ENCODE results near the gene TCF20. TPM values are rescaled to one million over a fixed set of nuclear protein-coding genes. Genes with fewer than 3 reads are reported as not detected.

Gene TCF20
- total RNA-seq, 1 donor from 2014 or later = 20.3 TPM

DNA sequence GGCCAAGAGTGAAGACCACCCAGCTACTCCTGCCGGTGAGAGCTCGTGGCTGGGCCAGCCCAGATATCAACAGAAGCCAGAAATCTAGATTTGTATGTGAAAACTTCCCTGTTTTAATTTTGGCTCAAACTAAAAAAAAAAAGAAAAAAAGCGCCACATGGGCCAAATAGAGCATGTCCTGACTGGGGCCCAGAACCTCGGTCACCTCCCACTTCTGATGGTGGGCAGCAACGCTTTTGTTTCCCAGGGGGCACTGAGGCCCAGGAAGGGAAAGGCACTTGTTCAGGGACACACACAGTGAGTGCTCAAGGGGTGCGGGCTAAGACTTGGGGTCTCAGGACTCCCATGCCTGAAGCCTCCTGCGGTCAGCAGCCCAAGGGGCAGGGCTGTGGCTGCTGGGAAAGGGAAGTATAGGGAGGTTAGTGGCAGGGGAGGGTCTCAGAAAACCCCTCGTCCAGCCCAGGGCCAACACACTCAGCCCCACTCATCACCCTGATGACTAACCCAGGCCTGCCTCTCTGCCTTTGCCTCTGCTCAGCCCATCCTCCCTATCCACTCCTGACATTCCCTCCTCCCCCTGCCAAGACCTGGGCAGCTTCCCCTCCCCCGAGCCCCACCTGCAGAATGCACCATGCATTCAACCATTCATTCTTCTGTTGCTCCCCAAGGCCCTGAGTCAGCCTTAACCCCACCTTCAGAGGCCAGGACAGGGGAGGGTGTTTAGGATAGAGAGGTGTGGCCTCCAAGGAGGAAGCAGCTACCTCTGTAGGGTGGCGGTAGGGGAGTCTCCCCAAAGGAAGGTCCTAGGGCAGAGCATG is 30.0 kb upstream of the TCF20 start:
- DNase-seq = peak; percentile 40

DNA sequence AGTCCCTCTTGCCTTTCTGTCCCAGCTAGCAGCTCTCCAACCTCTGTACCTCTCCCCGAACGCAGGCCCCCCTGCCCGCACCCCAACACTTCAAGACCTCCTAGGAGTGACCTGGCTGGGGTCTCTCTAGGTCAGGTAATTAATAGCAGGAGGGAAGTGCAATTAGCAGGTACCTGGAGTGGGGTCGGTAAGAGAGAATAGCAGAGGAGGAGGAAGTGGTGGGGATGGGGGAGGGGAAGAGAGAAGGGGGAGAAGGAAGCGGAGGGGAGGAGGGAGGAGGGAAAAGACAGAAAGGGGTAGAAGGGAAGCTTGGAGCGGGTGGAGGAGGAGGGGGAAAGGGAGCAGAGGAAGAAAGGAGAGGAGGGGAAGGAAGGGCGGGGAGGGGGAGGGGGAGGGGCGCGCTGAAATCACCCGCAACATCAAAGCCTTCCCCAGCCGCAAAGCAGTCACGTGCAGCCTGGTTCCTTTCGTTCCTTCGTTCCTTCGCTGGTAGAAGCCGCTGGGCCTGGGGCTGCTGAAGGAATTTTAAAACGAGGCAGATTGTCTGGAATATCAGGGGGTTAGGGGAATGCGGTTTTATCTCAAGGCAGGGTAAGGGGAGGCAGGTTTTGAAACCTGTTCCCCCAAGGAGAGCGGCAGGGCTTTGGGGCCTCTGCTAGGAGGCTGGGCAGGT is 29.3 kb upstream of the TCF20 start:
- DNase-seq = peak; percentile 37

DNA sequence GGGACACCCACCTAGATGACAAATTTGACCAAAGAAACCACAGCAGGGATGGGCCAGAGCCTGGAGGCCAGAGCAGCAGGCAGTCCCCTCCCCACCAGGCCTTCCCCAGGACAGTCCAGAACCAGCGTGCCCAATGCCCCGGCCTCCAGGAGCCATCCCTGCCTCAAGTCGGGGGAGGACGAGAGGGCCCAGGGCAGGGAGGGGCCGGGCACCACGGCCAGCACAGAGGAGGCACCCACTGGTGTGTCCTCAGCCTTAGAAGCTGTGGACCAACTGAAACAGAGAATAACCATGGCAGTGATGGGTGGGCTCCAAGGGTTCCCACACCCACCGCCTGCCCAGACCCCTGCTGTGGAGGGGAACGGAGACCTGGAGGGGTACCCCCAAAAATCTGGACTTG is 28.3 kb upstream of the TCF20 start:
- DNase-seq = no peak

DNA sequence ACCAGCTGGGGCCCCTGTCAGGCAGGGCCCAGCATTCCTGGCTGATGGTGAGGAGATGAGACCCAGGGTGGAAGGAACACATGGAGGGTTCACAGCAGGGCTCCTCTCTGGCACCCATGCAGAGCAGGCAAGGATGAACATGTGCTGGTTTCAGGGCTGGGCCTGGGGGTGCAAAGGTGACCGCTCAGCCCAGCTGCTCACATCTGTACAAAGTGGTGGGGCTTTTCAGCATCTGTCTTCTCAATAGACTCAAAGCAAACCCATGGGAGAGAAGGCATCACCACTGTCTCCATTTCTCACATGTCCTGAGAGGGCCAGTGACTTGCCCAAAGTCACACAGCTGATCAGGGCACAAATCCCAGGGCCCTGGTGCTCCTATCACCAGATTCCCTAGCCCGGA is 27.3 kb upstream of the TCF20 start:
- DNase-seq = no peak

DNA sequence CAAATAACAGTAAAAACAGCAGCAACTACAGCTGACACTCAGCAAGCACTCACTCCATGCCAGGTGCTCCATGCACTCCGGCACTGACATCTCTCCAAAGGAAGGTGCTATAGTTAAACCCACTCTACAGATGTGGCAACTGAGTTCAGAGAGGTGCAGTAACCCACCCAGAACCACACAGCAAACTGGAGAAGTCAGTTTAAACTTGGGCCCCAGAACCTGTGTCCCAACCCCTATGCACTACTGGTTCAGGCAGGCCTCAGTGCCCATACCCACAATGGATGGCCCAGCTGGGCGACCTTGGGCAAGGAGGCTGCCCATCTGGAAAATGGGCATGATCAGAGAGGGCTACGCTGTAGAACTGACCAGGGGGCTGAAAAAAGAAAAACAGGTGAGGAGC is 26.4 kb upstream of the TCF20 start:
- DNase-seq = no peak

DNA sequence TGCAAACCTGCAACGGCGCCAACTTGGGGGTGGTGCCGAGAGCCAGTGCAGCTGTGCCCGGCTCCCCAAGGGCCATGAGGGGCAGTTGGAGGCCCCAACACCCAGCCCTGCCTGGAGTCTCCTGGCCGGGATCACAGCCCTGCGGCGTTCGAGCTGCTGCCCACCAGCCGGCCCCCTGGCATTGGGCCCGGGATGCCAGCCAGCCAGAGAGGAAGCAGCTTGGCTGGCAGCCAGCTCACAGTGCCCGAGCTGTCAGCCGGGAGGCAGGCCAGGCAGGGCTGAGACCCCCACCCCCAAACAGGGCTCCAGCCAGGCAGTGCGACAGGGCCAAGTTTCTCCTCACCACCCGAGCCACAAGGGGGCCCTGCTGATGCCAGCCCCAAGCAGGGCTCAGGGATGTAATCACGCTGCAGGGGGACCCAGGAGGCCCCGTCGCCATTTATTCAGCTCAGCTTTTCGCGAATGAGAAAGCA is 26.0 kb upstream of the TCF20 start:
- peak; percentile 94 for DNase-seq

DNA sequence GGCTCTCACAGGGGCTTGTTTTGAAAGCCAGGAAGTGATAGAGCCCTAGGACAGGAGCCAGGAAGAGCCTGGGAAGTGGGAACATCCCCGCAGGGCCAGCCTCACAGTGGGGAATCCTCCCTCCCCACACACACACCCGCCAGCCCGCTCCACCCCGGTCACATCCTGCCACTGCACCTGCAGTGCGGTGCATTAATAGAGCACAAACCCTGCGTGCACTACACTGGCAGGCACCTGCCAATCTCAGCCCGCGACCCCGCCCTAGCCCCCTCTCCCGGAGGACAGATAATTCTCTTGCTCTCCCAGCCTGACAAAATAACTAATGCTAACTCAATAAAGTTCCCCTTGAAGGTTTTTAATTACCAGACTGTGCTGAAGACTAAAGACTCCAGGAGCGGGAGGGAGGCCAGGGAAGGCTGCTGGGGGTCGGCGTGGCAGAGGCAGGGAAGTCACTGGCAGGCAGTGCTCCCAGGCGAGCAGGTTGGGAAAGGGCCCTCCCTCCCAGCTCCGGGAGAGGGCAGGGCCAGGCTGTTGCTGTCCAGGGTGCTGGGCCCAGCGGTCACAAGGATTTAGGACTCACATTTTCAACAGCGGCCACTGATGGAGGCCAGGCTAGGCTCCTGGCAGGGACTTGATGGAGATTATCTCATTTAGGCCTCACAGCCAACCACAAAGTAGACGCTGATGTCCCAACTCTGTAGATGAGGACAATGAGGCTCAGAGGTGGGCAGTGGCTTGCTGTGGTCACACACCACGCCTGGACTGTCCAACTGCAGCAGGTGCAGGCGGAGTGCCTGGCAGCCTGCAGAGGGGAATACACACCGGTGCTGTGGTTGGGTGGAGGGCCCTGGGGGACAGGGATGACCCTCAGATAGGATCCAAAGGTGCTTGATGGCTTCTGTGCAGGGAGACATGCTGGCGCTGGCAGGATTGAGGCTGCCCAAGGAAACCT is 23.9 kb upstream of the TCF20 start:
- peak; percentile 82 for DNase-seq

DNA sequence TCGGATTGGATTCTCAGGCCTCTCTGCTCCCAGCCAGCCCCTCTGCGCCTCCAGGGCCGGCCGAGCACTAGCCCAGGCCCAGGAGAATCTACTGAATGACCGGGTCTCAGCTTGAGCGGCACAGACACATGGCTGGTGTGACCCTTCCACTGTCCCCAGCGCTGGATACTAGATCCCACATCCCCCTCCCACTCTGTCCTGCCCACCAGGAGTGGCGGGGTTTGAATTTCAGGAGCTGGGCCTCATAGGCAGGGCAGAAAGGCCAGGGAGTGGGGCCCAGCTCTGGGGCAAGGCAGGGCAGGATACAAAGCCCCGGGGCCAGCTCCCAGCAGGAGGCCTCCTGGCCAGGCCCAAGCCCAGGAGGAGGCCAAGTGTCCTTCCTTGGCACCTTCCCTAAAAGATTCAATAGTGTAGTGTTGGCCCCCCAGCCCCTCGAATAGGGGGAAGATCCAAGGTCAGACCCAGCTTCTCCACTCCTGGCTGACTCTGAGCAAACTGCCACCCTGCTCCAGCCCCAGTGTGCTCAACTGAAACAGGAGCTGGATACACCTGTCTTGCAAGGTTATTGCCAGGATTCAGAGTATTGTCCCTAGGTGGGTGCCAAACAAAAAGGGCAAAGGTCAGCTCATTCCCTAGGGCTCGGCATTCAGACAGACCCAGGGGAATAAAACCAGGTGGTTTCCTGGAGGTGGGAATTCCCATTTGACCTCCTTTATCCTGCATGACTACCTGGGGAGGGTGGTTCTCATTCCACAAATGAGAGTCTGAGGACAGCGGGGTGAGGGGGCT is 22.5 kb upstream of the TCF20 start:
- DNase-seq = no peak

DNA sequence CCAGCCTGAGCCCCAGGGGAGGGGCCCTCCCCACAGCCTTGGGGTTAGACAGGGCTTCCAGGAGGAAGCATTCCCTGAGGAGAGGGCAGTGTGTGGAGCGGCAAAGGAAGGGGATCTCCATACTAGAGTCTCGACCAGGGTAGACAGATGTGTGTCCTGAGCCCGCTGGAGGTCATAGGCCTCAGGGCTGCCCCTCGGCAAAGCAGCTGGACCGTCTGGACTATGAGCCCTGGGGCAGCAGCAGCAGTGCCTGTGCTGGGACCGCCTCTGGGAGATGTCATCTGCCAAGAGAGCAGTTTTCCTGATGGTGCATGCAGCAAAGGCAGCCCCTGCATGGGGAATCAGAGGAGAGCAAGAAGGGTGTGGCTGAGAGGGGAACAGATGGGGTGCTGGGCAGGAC is 20.8 kb upstream of the TCF20 start:
- no peak for DNase-seq

DNA sequence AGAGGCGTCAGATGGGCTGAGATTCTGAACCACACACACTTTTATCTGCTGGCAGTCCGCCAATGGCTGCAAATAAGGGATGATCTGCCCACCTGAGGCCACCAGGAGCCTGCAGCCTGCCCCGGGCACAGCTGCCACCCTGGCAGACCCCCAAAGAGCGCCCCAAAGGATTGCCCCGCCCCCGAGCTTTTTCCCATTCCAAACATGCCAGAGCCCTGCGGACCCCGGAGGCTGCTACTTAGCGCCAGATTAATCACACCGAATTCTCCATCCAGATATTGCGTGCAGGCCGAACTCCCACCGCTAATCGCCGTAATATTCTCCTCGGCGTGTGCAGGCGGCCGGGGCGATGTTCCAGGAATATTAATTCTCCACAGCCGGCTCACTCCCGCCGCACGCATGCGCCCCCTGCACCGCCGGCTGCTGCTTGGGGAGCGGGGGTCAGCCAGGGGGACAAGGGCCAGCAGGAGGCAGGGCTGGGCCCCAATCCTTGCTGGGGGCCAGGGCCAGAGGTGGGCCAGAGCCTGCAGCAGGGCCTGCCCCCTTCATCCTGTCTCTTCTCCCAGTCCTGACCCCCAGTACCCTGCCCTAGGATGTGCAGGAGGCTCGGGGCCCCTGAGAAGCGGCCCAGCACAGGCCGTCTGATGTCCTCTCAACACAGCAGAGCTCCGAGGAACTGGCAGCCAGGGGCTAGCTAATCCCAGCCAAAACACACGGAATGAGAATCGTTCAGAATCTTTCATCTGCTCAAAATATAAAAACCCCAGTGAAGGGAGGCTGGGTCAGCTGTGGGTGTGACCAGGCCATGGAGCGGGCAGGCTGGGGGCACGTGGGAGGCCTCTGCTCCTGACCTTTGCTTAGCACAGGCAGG is 19.5 kb upstream of the TCF20 start:
- DNase-seq = peak; percentile 89

DNA sequence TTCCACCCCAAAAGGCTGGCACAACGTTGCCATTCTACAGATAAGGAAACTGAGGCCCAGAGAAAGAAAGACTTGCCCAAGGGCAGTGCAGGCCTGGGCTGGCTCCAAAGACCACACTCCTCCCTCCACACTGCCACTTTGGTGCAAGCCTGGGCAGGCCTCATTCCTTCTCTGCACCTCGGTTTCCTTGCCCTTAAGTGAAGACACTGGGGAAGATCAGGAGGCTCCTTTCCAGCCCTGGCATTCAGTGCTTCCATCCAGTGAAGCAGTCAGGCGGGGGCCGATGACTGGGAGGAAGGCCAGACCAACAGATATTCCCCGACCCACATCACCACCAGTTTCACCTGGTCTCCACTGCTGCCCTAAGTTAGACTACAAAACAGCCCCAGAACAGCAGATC is 18.3 kb upstream of the TCF20 start:
- DNase-seq = no peak

DNA sequence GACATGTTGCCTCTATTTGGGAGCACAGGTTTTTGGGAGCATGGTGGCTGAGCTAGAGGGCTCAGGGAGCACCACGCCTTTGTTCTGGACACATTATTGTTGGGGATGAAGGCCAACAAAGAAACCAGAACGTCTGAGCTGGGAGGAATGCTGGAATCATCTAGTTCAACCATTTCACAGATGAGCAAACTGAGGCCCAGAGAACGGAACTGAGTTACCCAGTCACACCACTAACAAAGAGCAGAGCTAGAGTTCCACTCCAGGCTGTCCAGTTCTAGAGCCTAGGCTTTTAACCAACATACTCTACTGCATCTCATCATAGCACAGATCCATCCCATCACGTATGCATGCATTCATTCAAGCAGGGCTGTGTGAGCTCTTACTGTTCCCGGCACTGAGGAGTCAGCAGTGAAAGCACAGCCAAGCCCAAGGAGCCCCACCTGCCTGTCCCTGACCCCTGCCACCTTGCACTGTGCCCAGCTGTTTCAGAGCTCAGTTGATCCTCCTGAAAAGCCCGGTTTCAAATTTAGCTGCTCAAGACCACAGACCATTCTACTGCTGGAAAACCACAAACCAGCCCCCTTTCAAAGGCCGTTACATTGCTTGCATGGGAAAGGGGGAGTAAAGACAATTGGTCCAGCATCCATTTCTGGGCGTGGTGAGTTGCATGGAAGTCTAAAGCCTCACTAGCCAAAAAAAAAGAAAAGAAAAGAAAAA is 16.9 kb upstream of the TCF20 start:
- no peak for DNase-seq

DNA sequence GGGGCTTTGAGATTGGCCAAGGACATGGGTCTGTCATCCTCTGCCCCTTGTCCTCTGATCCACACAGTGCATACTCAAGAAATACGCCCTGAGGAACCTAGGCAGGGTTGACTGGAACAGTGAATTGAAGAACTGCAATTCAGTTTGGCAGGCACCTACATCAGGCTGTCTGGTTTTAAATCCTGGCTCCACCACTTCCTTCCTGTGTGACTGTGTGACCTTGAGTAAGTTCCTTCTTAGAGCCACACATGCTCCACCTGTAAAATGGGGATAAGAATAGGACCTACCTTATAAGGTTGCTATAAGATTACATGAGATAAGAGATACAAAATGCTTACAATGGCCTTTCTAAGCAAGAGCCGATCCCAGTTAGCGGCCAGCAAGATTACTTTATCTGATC is 15.8 kb upstream of the TCF20 start:
- no peak for DNase-seq

DNA sequence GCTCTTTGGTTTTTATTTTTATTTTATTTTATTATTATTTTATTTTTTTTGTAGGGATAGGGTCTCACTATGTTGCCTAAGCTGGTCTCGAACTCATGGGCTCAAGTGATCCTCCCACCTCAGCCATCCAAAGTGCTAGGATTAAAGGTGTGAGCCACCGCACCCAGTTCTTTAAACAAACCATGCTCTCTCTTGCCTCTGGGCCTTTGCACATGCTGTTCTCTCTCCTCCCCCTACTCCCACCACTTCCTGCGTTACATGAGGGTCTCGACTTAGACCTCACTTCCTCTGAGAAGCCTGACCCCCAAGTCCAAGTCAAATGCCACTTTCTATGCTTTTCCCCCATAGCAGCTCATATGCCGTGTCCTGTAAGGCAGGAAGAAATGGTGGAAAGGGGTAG is 15.2 kb upstream of the TCF20 start:
- DNase-seq = no peak

DNA sequence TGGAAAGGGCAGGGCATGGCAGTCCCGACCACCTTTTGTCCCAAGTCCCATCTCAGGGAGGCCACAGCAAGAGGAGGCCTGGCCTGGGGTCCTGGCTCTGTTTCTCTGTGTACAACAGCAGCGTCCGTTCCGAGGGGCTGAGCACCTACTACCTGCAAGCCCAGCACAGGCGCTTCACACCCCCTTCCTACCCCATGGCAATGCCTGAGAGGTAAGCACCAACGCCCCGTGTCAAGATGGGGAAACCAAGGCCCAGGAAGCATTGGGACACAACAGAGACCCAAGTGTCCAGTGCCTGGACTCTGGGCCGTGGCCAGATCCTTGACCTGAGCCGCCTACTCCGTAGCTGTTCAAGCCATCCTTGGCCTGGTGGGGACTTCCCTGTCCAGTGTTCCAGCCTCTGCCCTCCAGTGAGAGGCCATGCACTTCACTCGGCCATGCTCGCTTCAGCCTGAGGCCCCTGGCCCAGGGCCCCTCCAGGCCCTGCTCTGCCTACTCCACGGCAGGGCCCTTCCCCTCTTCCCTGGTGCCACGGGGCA is 14.3 kb upstream of the TCF20 start:
- no peak for DNase-seq

DNA sequence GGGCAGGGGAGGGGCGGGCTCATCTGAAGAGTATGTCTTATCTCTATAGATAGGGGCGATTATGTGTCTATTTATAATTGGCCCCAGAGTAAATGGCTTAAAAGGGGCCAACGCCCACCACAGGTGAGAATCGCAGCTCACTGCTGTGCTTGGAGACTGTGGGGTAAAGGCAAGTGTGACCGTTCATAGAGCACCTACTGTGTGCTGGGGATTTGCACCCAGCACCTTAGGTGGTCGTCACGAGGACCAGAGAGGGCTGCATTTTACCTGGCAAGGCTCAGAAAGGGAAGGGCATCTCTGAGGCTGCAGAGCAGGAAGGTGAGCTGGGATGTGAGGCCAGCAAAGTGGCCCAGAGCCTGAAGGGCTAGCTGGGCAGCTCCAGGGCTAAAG is 13.7 kb upstream of the TCF20 start:
- no peak for DNase-seq

DNA sequence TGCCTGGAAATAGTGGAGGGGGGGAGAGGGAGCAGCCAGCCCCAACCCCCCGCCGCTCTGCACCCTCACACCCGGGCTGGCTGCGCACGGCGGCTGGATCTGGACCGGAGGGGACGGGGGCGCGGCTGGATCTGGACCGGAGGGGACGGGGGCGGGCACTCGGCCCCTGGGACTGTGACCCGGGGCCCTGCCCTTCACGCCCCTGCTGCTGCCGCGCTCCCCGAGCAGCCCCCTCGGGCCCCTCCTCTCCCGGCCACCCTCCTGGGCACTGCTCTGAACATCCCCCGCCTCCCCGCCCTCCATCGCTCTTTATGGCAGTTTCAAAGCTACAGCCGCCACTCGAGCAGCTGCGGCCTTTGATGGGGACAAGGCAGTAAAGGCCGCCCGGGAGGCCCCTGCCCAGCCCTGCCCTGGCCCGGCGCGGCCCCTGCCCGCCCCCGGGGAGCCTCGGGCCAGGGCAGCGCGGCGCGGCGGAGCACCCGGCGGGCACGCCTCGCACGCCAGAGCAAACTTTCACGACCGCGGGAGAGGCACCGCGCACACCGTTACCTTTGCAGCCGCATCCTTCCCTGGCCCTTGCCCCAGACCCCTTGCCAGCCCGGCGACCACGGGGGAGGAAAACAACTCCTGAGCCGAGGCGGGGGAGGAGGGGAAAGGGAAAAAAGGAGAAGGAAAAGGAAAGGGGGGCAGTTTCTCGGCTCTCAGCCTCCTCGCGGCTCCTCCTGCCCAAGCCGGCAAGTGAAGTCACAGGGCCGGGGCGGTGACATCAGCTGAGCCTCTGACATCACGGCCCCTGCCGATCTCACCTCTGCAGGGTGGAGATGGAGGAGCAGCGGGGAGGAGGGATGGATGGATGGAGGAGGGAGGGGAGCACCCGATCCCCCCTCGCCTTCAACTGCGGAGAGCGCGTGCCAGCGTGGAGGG is 13.1 kb upstream of the TCF20 start:
- DNase-seq = peak; percentile 59

DNA sequence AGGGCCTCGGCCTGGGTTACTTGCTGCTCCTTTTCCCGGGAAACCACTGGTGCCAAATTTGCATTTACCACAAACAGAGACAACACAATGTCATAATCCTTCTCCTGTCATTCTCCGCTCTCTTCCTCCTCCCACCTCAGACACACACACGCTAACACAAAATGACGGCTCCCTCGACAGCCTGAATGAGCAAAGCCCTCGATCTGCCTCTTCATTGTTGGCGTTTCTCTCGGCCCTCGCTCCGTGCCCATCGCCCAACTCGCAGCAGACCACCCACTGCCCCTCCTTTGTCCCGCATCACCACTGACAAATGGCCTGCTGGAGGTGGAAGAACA is 12.5 kb upstream of the TCF20 start:
- no peak for DNase-seq

All from tongue (tissue), 2 donors.